ENCODE data around the gene ANKRD1.

The ANKRD1 gene

DNA sequence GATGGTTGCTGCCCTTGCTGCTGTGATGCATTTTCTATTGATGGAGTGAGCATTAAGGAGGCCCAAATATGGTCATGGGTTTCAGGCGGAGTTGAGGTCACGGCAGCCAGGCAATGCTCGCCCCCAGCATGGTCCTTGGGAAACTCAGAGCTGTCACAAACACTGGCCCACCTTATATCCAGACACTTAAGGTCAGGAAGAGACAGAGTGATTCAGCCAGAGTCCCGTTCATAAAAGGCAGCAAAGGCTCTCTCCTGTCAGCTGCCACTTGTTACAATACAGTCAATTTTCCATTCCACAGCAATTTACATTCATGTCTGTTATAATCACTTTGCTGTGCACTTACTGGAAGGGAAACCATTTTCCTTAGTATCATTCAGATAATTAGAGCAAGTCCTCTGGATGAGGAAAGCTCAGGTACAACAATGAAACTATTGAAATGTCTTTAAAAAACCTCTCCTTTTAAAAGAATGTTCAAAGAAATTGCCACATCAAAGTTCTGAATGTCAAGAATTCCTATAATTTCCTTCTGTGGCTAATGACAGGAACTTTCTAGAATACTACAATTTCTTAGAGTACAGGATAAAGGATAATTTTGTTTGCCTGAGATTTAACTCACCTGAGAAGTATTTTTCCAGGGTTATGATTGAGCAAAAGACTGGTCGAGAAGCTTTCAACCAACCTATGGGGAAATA, 14.8 kb upstream of the ANKRD1 start:
- DNase-seq (ENCODE audit: low read depth in 2 of 2) = no peak

DNA sequence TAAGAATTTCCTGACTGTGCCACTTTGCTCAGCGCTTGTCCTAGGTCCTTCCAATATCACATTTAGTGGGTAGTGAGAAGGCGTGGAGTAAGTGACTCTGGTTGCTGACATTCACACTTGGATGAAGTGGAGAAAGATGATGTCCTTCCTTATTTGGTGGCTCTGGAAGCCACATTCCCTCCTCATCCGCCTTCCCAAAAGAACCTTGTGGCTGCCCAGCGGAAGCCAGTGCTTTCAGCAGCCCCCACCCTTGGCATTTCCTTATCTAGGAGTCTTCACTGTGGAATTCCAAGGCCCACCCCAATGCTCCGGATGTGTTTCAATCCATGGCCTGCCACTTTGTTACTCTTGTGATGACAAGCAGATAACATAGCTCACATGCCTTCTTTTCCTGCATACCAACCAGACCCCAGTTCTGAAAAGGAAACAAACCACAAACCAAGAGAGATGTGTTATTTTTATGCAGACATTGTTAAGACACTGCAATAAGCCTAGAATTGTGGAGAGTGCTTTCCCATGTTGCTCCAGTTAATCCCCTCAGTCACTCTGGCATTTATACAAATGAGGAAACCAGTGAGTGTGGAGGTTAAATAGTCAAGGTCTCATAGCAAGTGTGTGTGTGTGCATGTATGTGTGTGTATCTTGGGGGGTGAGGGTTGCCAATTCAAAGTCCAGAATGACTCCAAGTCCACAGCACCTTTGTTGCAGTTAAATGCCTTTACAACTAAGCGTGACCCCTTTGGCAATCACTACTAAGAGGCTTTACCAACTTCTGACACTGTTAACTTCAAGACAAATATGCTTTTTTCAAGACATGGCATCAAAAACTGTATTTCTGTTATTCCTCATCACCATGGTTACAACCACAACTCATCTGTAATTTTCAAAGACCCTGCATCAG, 10.3 kb upstream of the ANKRD1 start:
- no peak for DNase-seq (ENCODE audit: low read depth in 2 of 2)

DNA sequence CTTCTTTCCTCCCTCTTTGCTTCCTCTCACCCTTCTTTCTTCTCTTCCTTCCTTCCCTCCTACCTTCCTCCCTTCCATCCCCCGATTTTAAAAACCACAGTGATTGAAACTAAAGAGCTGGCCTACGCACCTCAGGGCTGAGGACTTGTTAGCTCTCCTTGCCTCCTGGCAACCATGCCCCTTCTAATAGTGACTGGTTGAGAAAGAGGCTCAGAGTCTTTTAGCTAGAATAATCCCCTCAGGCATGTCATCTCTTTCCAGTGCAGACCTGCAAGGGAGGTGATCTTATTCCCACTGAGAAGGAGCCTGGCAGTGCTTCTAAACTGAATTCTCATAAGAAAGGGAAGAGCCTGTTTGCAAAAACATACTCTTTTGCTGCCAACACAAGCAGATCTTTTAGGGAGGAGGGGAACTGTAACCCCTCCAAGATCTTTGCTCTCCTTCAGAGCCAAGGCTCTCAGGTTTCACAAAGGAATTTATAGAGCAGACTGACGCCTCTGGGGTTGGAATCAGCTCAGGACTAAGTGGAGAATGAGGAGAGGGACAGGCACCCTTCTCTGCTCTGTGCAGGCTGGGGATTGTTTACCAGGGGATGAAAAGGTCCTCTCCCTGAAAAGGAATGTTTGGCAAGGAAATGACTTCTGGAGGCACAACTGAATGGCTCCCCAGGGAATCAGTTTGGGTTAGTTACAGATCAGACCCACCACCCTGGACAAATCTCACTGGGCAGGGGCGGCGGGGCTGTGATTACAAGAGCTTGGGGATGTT, 9.4 kb upstream of the ANKRD1 start:
- no peak for DNase-seq (ENCODE audit: low read depth in 2 of 2)

DNA sequence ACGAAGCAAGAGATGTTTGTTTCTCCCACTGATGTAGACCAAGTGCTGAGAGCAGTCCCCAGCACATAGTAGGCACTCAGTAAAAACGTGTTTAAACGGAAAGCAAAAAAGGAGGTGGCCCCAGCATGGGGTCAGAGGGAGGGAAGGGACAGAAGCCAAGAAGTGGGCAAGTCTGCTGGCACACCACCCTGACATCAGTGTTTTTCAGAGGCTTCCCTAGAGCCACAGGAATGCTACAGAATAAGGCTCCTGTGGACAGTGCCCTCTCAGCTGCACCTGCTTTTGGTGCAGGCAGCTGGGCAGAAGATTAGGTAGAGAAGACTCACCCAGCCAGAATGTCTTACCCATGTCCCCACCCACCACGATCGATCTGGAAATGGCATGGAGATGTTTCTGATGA, 8.3 kb upstream of the ANKRD1 start:
- no peak for DNase-seq (ENCODE audit: low read depth in 2 of 2)

DNA sequence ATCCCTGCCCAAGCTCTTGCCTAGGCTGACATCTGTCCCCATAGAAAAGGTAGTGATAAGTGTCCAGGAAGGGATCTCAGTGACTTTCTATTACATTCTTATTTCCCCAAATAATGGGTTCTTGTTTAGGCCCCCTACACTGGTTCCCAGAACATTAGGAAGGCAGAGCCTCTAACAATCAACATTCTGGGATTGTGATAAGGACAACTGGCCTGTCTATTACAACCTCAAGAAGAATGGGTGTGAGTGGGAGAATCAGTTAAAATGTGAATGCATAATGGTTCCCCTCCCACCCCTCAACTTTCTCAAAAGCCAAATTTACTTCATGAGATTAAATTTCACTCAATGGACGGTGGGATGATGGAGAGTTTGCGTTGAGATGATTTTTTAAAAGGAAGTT, 6.4 kb upstream of the ANKRD1 start:
- DNase-seq (ENCODE audit: low read depth in 2 of 2) = no peak

DNA sequence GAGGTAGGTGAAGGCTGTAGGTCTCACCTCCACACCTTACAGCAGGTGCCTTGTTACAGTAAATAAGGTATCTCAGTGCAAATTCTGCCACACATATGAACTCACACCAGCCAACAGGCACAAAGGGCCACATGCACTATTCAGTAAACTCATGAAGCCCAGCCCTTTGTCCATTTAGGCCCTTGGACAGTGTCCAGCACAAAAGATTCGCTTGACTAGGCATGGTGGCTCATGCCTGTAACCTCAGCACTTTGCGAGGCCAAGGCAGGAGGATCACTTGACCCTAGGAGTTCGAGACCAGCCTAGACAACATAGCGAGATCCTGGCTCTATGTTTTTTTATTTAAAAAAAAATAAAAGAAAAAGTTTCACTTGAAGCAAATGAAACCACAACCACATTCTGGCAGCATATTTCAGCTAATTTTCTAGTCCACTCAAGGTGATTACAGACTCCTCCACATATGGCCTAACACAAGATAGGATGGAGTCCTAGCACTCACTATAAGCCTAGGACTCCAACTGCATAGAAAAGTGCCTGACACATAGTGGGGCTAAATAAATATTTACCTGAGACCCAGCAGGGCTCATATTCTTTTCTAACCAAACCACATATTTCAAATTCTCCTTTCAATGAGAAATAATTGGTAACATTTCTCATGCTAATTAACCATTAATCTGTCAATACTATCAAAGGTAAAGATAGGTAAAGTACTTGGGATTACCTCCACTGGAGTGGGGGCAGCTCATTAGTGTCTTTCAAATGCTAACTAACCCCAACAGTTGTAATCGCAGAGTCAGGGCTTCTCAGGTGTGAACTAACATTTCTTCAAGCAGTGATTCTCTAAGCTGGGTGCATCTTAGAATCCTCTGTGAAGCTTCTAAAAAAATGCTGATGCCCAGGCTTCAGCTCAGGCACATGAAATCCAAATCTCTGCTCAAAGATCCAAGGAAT, 4.5 kb upstream of the ANKRD1 start:
- DNase-seq (ENCODE audit: low read depth in 2 of 2) = no peak

DNA sequence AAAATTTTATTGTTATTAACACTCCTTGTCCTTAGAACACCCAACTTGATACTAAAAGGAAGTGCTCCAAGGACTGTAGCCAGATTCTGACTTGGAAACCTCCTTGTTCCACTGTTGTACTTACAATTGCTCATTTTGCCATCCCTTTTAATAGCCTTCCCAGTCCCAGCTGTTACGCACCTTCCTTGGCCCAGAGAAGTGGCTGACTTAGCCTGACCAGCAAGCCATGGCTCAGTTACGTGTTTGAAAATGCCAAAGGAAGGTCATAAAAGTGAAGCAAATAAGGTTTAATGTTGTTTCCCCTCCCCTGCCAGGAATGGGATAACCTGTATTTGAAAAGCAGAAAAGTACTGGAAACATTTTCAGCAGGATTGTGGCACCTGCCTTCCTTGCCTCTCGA, 3.7 kb upstream of the ANKRD1 start:
- no peak for DNase-seq (ENCODE audit: low read depth in 2 of 2)

DNA sequence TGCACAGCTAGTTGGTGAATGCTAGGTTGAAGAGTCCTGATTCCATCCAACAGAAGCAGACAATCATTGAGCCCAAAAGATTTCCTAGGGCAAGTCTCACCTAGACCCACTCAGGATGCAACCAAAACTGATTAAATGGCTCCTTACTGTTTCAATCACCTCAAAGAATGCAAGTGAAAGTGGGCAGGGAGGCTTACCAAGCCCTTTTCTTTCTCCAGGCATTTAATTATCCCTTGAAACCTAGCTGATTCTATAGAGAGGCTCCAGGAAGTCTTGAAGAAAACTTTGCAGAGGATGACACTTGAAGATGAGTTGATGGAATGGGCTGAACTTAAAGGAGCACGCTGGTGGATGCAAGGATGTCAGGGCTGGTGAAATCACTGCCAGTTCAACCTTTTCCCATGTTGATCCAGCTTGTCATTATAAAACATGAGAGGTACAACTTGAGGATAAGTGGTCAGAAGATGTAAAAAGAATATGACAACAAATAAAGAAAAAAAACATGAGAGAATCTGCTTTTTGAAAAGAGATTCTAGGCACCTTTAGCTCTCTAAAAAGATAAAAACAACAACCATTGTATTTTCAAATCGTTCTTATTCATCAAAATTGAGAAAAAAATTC, 2.3 kb upstream of the ANKRD1 start:
- DNase-seq (ENCODE audit: low read depth in 2 of 2) = no peak

DNA sequence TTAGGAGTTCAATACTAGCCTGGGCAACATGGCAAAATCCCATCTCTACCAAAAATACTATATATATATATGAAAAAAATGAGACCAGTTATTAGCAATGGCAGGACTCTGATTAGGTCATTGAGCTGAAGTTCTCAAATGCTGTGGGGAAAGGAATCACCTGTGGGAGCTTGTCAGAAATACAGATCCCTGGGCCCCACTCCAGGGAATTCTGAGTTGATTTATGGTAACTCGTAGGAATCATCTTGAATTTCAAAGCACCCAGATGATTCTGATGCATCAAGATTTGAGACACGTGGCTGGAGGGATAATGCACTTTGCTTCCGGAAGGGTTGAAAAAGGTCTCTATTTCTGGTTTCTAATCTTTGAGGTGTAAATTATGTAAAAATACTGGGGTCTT, 1.0 kb upstream of the ANKRD1 start:
- no peak for DNase-seq (ENCODE audit: low read depth in 2 of 2)

DNA sequence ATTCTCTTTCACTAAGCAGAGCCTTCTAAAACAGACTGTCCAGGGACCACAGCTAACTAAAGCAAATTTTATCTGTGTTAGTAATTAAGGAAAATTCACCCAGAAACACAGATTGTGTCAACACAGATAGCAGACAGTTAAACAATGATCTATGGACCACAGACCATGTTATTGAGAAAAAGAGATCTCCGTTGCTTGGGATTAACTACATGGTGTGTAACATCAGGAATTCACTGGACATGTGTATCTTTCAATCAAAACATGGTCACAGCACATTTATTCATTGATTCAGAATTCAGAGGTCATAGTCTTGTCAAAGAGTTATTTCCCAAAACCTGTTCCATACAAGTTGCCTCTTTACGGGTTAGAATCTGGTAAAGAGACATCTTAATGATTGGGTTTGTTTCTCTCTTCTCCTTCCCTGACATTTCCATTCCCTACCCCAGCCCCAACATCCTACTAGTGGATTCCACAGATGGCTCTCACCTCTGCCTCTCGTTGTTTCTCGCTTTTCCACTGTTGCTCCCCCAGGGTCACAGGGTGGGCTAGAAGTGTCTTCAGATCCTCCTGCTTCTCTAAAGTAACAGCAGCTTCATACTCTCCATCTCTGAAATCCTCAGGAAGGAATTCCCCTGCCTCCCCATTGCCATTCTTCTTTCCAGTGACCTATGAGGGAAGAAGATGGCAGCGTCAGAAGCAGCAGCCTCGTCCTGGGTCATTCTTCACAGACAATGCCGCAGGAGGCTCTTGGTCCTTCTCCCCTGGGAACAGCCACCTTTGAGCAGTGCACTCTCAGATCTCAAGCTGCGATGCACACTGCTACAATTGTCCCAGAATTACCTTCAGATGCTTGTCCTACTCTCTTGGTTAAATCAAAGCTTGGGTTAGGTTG, 958 bp downstream of the ANKRD1 start:
- DNase-seq (ENCODE audit: low read depth in 2 of 2) = no peak

DNA sequence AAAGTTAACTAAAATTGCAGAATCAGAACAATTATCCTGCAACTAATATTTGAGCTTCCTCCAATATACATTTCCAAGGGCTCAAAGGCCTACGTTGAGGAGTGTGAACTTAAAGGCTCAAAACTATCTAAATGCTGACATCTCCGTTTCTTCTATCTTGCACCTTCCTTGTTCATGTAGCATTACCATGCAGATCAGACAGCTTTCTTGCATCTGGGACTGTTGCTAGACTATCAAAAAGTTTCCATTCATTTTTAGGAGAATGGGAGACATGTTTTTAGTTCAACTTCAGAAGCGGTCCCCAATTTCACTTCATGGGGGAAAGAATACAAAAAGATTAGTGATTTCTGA, 2.9 kb downstream of the ANKRD1 start:
- no peak for DNase-seq (ENCODE audit: low read depth in 2 of 2)

DNA sequence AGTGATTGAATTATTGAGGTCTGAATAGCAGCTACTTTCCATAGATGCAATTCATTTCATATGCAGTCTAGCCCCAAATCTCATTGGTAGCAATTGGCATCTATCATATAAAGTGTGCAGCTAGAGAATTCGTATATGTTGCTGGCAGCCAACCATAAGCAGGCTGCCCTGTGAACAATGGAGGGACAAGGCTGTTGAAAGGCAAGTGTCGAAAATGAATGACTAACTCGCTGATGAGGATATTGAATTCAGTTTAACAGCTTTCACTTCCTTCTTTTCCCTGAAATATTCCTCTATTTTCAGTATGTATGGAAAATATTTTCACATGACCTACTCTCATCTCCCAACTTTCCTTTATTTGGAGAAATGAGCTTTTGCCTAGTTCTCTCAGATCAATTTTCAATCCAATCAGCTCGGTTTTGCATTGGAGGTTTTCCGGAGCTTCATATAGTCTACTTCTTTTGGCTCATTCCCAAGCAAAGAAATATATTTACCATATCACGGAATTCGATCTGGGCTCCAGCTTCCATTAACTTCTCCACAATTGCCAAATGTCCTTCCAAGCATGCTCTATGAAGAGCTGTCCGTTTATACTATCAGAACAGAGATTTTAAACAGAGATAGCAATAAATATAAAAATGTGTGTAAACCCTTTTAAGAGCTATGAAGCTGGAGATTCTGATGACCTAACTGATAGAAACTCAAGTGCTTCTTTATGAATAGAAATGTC, 3.5 kb downstream of the ANKRD1 start:
- DNase-seq (ENCODE audit: low read depth in 2 of 2) = no peak

DNA sequence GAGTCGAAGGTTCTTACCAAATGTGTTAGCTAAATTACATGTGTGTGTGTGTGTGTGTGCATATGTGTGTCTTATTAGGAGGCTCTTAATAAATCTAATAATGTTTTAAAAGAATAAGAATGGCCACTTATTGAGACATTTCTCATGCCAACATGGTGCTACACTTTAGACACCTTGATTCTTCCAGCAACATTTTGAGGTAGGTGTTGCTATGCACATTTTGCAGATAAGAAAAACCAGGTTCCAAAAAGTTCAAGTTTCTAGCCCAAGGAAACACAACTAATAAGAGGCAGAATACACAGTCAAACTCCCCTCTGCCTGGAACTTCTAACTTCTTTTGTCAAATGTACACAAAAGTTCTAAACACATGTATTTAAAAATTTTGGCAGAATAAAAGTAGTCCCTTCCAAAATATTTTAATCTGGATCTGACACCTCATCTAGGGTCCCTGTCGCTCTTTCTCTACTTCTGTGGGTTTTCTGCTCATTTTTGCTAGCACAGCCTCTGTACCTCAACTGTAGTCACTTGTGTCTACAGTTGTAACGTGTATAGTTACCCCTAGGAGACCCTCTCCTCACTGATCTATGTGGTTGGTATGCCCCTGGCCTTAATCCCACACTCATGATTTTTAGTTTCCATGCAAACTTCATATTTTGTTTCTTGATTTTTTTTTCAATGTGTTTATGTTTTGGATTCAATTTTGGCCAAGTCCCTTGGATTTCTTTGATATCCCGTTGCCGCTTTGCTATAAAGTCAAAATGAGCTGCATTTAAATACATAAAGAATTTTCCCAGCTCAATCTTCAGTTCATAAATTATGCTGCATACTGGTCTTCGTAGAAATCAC, 4.3 kb downstream of the ANKRD1 start:
- DNase-seq (ENCODE audit: low read depth in 2 of 2) = no peak

DNA sequence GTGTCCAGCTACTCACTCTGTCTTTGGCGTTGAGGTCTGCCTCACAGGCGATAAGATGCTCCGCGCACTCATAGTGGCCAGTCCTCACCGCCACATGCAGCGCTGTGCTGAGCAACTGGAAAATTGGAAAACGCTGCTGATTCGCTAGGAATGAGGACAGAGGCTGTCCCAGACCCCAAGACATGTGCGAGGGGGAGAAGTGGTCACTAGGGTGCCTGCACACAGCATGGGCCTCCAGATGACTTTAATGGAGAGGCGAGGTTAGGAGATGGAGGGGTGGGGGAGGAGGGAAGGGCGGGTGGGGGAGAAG, 5.2 kb downstream of the ANKRD1 start:
- DNase-seq (ENCODE audit: low read depth in 2 of 2) = no peak

DNA sequence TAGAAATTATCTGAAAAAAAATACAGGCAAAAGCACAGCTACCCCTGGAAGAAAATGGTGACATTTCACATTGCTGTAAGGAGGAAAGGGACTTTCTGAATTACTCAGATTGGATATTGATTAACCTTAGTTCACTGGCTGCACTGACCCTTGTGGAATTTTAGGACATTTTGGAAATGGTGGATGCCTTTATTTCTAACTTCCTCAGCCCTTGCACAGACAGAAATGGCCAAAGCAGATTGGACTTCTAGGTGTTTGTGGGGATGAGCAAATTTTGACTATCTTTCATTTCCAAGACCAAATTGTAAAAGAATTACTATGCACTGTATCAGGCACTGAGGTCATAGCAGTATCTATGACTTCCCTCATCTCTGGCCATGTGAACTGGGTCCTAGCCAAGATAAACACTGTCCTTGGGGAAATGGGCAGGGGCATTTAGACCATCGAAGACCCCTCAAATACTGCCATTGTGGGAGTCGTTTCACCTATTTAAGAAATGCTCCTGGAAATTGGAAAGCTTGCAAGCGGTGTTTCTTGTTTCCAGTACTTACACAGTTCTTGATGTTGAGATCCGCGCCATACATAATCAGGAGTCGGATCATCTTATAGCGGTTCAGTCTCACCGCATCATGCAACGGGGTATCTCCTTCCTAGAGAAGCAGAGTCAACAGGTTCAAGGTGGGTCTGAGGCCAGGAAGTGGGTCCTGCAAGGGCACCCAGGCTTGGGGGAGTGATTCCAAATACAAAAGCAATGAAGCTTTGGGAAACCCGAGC, 5.7 kb downstream of the ANKRD1 start:
- DNase-seq (ENCODE audit: low read depth in 2 of 2) = no peak

DNA sequence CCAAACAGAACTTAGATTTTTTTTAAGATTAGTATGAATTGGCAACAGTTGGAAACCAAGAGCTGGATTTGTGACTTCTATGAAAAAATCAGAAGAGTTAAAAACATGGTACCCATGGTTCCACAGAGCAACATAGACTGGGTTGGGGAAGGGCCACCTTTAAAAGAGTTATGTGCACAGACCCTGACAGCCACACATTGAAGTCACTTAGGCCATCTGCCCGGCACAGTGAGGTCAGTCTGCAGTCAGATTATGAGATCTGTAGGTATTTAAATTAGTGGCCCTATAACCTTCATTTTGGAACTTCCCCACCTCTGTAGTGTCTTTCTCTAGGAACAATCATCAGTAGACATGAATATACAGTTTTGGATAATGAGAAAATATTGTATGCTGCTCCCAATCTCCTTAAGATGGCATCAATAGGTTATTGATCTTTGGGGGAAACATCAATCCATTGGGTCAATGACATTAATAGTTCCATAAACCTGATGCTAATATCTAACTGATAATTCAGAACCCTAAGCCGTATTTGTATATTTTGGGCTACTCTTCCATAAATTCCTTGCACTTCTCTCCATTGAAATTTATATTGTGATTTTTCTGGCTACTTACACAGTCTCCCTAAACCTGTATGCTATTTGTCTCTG, 7.0 kb downstream of the ANKRD1 start:
- DNase-seq (ENCODE audit: low read depth in 2 of 2) = no peak

DNA sequence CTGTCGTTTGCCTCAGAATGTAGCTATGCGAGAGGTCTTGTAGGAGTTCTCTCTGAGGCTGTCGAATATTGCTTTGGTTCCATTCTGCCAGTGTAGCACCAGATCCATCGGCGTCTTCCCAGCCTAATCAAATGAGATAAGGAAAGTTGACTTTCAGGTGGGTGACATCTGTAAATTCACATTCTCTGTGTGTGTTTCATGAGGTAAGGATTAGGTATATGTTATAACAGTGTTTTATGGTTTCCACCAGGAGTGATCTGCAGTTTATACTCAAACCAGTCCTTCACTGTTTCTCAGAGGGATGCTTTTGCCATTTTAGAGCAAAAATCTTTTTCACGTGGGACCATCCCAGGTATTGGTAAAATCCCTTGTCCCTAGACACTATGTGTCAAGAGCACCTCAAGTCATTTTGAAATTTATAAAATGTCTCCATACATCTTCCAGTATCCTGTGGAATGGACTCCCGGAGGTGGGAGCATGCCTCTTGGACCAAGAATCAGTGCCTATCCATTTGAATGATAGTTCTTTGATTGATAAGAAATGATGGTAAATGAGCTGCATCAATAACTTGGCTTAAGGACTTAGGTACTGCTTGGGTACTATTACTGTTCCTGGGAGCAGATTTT, 7.9 kb downstream of the ANKRD1 start:
- no peak for DNase-seq (ENCODE audit: low read depth in 2 of 2)
